Cardiac muscle cell (in vitro differentiated cells and primary cell): ENCODE measurements around the gene FABP7. TPM values are rescaled to one million over a fixed set of nuclear protein-coding genes. Genes with fewer than 3 reads are reported as not detected.
"Not testable (repeated sequence)": the region's sequence is repeated elsewhere in the genome, so short reads cannot be mapped to it uniquely, and the experiment has no call there.

ENCODE experiments used
- DNase-seq, 2 donors: peaks; one replicate each; pipeline versions ENCODE4 v3.0.0 to v3.0.0-alpha.2; 2010 to 2017; ENCODE audit warnings: low read depth in 1 of 2, low spot score in 1 of 2
- H3K27ac ChIP-seq: fragments of 200-600 bp; sonication (generic); 2 replicates; pipeline ENCODE4 v1.5.1; 2016
- H3K27me3 ChIP-seq: fragments of 200-600 bp; sonication (generic); 2 replicates; pipeline ENCODE4 v1.6.0; 2016; ENCODE audit warnings: control low read depth
- H3K36me3 ChIP-seq: fragments of 200-600 bp; sonication (generic); 2 replicates; pipeline ENCODE4 v1.5.1; 2016; ENCODE audit warnings: control low read depth
- H3K4me1 ChIP-seq: fragments of 200-600 bp; sonication (generic); 2 replicates; pipeline ENCODE4 v1.8.1; 2017; ENCODE audit warnings: low read depth, mild to moderate bottlenecking, mixed run types
- H3K4me3 ChIP-seq: fragments of 200-600 bp; sonication (generic); 2 replicates; pipeline ENCODE4 v1.5.1; 2016; ENCODE audit warnings: mild to moderate bottlenecking
- H3K9me3 ChIP-seq: fragments of 200-600 bp; sonication (generic); 2 replicates; pipeline ENCODE4 v1.5.1; 2017; ENCODE audit warnings: low read depth, mild to moderate bottlenecking, control low read depth
- polyA plus RNA-seq: library from polyadenylated mRNA; unstranded; fragments of >200 nt; fragmentation: Nextera tagmentation; extraction: Ambion mirVana; gene quantifications from 2 replicates; pipeline ENCODE4 v1.2.1, GENCODE V29; 2016
- total RNA-seq: library from RNA; depleted of rRNA; stranded (reverse); fragments of >200 nt; gene quantifications from 2 replicates; pipeline ENCODE4 v1.2.3, GENCODE V29; 2016
- TF ChIP-seq, protein P1 (sequence below): IDR thresholded peaks from 2 replicates; pipeline ENCODE4 v1.5.1; 2012; ENCODE audit warnings: low read depth, mild to moderate bottlenecking, low read length

Gene FABP7
- total and polyA plus RNA-seq, 2 experiments from 2014 or later, result 2.2 to 6.4 TPM

DNA sequence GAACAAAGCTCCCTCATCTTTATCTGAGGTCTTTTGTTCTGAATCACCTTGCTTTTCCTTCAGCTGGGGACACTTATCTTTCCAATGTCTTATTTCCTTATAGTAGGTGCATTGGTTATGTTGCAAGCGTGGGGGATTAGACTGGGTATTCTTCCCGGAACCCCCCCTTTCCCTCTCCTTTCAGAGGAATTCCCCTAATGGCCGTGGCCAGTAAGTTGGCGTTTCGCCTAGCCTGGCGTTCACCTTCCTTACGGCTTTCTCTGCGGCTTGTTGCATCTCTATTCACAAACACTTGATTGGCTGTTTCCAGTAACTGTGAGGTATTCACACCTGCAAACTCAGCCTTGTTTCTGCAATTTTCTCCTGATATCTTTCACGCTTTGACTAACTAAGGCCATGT lies 32.8 kb upstream of the FABP7 start:
- H3K27ac ChIP-seq, result no peak overlapping the region
- DNase-seq, result no peak

DNA sequence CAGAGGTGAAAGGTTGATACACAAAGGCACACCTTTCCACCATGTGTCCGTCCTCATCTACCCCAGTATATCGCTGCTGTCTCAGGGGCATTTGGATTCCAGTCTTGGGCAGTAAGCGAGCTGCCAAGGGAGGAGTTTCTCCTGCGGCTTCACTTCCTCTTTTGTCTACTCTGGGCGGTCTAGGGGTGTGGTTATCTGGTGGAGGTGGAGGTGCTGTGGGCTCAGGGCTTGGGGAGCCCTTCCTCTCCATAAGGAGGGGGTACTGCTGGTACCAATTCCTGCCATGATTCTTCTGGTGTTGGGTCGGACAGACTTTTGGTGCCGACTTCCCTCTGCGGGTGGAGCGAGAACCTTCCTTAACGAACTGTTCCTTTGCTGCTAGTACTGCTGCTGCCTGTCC lies 31.9 kb upstream of the FABP7 start:
- H3K9me3 ChIP-seq, result no peaks in the 10 kb centered on the region
- TF ChIP-seq, protein P1, sequence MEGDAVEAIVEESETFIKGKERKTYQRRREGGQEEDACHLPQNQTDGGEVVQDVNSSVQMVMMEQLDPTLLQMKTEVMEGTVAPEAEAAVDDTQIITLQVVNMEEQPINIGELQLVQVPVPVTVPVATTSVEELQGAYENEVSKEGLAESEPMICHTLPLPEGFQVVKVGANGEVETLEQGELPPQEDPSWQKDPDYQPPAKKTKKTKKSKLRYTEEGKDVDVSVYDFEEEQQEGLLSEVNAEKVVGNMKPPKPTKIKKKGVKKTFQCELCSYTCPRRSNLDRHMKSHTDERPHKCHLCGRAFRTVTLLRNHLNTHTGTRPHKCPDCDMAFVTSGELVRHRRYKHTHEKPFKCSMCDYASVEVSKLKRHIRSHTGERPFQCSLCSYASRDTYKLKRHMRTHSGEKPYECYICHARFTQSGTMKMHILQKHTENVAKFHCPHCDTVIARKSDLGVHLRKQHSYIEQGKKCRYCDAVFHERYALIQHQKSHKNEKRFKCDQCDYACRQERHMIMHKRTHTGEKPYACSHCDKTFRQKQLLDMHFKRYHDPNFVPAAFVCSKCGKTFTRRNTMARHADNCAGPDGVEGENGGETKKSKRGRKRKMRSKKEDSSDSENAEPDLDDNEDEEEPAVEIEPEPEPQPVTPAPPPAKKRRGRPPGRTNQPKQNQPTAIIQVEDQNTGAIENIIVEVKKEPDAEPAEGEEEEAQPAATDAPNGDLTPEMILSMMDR, result no peak
- H3K4me3 ChIP-seq, result no peak overlapping the region

More for the DNA sequence above, 32.8 kb upstream of the FABP7 start:
- Histone ChIP-seq H3K4me1 (peaks cover 3% of the 10 kb centered on the region), H3K27me3 (no peaks in the 10 kb centered on the region), H3K9me3 (no peaks in the 10 kb centered on the region), H3K36me3 (no peaks in the 10 kb centered on the region), H3K4me3 (no peak overlapping the region)
- TF ChIP-seq, protein P1, result no peak

DNA sequence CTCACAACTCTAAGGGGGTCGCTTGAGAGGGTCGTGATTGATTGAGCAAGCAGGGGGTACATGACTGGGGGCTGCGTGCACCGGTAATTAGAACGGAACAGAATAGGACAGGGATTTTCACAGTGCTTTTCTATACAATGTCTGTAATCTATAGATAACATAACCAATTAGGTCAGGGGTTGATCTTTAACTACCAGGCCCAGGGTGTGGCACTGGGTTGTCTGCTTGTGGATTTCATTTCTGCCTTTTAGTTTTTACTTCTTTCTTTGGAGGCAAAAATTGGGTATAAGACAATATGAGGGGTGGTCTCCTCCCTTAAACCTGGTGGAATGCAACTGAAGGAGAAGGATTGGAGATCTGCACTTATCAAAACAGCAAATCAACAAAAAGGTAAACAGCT lies 30.6 kb upstream of the FABP7 start:
- H3K4me1 ChIP-seq, DNase-seq, H3K36me3 ChIP-seq, H3K4me3 ChIP-seq, H3K27ac ChIP-seq, H3K9me3 ChIP-seq, H3K27me3 ChIP-seq: not testable (repeated sequence)

More for the DNA sequence above, 31.9 kb upstream of the FABP7 start:
- no peak for DNase-seq
- Histone ChIP-seq H3K27ac (no peak overlapping the region), H3K36me3 (no peaks in the 10 kb centered on the region), H3K4me1 (peaks cover 3% of the 10 kb centered on the region), H3K27me3 (no peaks in the 10 kb centered on the region)

DNA sequence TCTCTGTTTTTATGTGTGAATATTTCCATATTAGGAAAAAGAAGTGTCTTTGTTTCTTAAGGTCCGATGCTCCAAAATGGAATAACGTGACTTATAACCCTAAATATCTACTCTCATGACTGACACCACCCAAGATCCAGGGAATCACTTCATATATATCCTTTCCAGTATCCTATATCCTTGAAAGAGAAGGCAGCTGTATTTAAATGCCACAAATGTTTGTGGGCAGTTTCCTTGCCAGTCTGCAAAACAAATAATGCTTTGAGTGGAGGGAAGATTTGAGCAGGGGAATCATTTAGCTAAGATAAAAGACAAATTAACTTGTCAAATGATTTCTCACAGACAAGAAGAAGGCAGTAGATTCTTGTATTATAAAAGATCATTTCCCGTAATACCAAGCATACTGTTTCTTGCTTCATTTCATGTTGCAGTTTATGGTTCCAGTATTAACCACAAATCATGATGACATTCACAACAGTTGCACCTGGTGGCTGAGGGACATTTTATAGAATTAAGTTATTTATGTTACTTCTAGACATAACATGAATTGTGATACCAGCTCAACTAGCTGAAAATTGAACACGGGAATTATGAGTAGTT lies 30.0 kb upstream of the FABP7 start:
- peaks cover 3% of the 10 kb centered on the region for H3K4me1 ChIP-seq
- TF ChIP-seq, protein P1, result no peak
- H3K27me3 ChIP-seq, result no peaks in the 10 kb centered on the region
- no peaks in the 10 kb centered on the region for H3K36me3 ChIP-seq
- no peak overlapping the region for H3K4me3 ChIP-seq
- no peaks in the 10 kb centered on the region for H3K9me3 ChIP-seq
- H3K27ac ChIP-seq, result no peak overlapping the region
- no peak for DNase-seq

DNA sequence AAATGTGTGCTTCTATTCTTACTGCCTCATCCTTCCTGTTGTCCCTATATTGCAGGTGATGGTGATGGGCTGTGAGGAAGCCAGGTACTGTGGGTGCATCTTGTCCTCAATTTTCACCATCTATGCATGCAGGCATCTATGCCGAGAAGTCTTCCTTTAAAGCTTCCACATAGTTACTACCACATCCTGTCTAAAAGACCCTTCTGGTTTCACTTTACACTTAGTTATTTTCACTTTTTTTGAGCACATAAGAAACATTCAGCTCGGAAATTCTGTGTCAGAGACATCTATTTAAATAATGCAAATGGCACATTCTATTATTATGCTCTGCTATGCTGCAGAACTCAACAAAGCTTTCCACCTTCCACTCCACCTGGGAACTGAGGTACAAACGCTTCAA lies 28.2 kb upstream of the FABP7 start:
- Histone ChIP-seq H3K4me3 (no peak overlapping the region), H3K4me1 (peaks cover 3% of the 10 kb centered on the region), H3K27ac (no peak overlapping the region), H3K27me3 (no peaks in the 10 kb centered on the region), H3K9me3 (no peaks in the 10 kb centered on the region), H3K36me3 (no peaks in the 10 kb centered on the region)
- DNase-seq, result no peak
- TF ChIP-seq, protein P1, result no peak

DNA sequence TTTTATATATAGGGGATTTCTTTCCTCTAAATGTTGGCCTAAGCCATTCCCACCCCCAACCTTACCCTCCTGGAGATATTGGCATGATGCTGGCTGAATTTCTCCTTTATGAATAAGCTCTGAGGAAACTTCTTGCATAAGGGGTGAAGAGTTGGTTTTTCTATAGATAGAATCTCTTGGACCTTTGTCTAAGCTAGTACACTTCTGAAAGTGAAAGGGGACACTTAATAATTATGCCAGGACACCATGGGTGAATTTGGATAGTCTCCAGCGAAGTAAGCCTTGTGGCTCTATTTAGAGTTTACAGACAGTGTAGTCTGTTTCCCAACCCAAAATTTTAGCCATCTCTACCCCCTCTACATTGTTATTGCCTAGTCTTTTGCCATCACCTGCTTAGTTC lies 27.1 kb upstream of the FABP7 start:
- Histone ChIP-seq H3K27me3 (no peaks in the 10 kb centered on the region), H3K4me1 (peaks cover 3% of the 10 kb centered on the region), H3K9me3 (no peaks in the 10 kb centered on the region), H3K36me3 (no peaks in the 10 kb centered on the region), H3K4me3 (no peak overlapping the region), H3K27ac (no peak overlapping the region)
- DNase-seq, result no peak
- TF ChIP-seq, protein P1, result no peak
